Ascending aorta (tissue), 2 donors: Measurements from ENCODE around the gene HCN3. TPM values are rescaled to one million over a fixed set of nuclear protein-coding genes. Genes with fewer than 3 reads are reported as not detected.
A peak's percentile ranks its signal among the peaks of the same experiment; 100 is the strongest.

Source experiments
- DNase-seq, 2 donors: peaks; one replicate each; pipeline ENCODE4 v3.0.0-alpha.2; 2019; ENCODE audit warnings: low spot score in 2 of 2
- H3K27ac ChIP-seq, 2 donors: fragments of 200-600 bp; sonication (generic); one replicate each; pipeline ENCODE4 v1.5.1; 2016 to 2017; ENCODE audit warnings: mild to moderate bottlenecking in 1 of 2
- H3K27me3 ChIP-seq: fragments of 200-600 bp; sonication (generic); one replicate; pipeline ENCODE4 v1.5.1; 2017
- H3K36me3 ChIP-seq, 2 donors: fragments of 200-600 bp; sonication (generic); one replicate each; pipeline ENCODE4 v1.5.1; 2016
- H3K4me1 ChIP-seq, 2 donors: fragments of 200-600 bp; sonication (generic); one replicate each; pipeline ENCODE4 v1.5.1; 2016 to 2017; ENCODE audit warnings: mild to moderate bottlenecking in 1 of 2
- H3K4me3 ChIP-seq, 2 donors: fragments of 200-600 bp; sonication (generic); one replicate each; pipeline ENCODE4 v1.5.1; 2016 to 2017; ENCODE audit warnings: mild to moderate bottlenecking in 1 of 2
- H3K9me3 ChIP-seq, 2 donors: fragments of 200-600 bp; sonication (generic); one replicate each; pipeline ENCODE4 v1.5.1; 2016
- intact Hi-C: fragments of 100-400 bp; cut with DNase I; formaldehyde crosslinking; loops from one replicate; pipeline ENCODE4 v1.15.1; 2023
- total RNA-seq: library from RNA; depleted of rRNA; stranded (reverse); fragments of >200 nt; gene quantifications from one replicate; pipeline ENCODE4 v1.1.0, GENCODE V29; 2016
- TF ChIP-seq, protein P1 (sequence below), 3 experiments: fragments of 200-600 bp in 2 of 3; fragments of 450-650 bp in 1 of 3; sonication (generic) in 2 of 3; IDR thresholded peaks; one replicate each; pipeline ENCODE4 v1.5.1; 2016 to 2019; ENCODE audit warnings: antibody characterized with exemption in 3 of 3, mild to moderate bottlenecking in 1 of 3, moderate library complexity in 1 of 3

Gene HCN3
- total RNA-seq, 1 donor from 2014 or later = 2.6 TPM

- H3K36me3 ChIP-seq = peaks cover 9 to 27% of the 10 kb centered on the region in 2 donors
- TF ChIP-seq, protein P1, sequence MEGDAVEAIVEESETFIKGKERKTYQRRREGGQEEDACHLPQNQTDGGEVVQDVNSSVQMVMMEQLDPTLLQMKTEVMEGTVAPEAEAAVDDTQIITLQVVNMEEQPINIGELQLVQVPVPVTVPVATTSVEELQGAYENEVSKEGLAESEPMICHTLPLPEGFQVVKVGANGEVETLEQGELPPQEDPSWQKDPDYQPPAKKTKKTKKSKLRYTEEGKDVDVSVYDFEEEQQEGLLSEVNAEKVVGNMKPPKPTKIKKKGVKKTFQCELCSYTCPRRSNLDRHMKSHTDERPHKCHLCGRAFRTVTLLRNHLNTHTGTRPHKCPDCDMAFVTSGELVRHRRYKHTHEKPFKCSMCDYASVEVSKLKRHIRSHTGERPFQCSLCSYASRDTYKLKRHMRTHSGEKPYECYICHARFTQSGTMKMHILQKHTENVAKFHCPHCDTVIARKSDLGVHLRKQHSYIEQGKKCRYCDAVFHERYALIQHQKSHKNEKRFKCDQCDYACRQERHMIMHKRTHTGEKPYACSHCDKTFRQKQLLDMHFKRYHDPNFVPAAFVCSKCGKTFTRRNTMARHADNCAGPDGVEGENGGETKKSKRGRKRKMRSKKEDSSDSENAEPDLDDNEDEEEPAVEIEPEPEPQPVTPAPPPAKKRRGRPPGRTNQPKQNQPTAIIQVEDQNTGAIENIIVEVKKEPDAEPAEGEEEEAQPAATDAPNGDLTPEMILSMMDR (IDR thresholded peaks at IDR 0.05) = no peak
- intact Hi-C loops = no loop called here
Observed at GRCh38 chr1:155318082-155318481, 40.8 kb downstream of the HCN3 start.

DNA sequence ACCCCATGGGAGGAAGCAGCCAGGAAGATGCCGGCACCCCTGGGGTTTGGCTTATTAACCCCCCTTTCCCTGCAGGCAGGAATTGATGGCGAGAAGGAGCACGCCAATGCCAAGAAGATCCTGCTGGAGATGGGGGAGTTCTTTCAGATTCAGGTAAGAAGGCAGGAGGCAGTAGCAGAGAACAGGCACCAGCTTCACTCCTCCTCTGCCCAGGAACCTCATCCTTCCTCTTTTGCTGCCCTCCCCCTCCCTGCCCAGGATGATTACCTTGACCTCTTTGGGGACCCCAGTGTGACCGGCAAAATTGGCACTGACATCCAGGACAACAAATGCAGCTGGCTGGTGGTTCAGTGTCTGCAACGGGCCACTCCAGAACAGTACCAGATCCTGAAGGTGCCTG is 42.3 kb downstream of the HCN3 start:
- TF ChIP-seq, protein P1 (IDR thresholded peaks at IDR 0.05) = no peak
- H3K27me3 ChIP-seq = no peaks in the 10 kb centered on the region
- peaks cover 6 to 14% of the 10 kb centered on the region in 2 donors for H3K36me3 ChIP-seq
- intact Hi-C loops = no loop called here
- H3K27ac ChIP-seq = no peak overlapping the region
- no peak for DNase-seq
- peaks cover 6 to 15% of the 10 kb centered on the region in 2 donors for H3K4me1 ChIP-seq
- H3K9me3 ChIP-seq = no peaks in the 10 kb centered on the region
- H3K4me3 ChIP-seq = no peak overlapping the region

More at GRCh38 chr1:155318082-155318481, 40.8 kb downstream of the HCN3 start:
- no peak for DNase-seq
- no peak overlapping the region for H3K27ac ChIP-seq
- no peak overlapping the region for H3K4me3 ChIP-seq
- peaks cover 6 to 15% of the 10 kb centered on the region in 2 donors for H3K4me1 ChIP-seq
- H3K27me3 ChIP-seq = no peaks in the 10 kb centered on the region
- H3K9me3 ChIP-seq = no peaks in the 10 kb centered on the region

DNA sequence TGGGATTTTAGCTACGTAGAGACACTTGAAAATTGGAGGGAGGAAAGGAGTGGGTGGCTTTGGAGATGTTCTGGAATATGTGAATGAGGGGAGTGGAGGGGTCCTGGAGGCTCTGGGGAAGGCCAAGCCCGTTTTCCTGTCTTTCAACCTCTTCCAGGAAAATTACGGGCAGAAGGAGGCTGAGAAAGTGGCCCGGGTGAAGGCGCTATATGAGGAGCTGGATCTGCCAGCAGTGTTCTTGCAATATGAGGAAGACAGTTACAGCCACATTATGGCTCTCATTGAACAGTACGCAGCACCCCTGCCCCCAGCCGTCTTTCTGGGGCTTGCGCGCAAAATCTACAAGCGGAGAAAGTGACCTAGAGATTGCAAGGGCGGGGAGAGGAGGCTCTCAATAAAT is 43.0 kb downstream of the HCN3 start:
- intact Hi-C loops = loop anchor here (5.0 kb wide), 1 partner anchor 128 kb away; no protein-coding TSS in a partner anchor
- H3K4me3 ChIP-seq = peak overlapping the region; percentile 74 to 89

GRCh38 chr1:155320661-155321617 is 43.7 kb downstream of the HCN3 start, which contains the start of gene RUSC1:
Gene RUSC1 (plus strand): TSS chr1:155320894. CDS start chr1:155321774, 880 bp downstream.
- intact Hi-C loops = loop anchor here (5.0 kb wide), 1 partner anchor 129 kb away; no protein-coding TSS in a partner anchor
- peak; percentile 48 to 92 for DNase-seq
- TF ChIP-seq, protein P1 (IDR thresholded peaks at IDR 0.05) = no peak

More for the DNA sequence above, 43.0 kb downstream of the HCN3 start:
- DNase-seq = no peak
- TF ChIP-seq, protein P1 (IDR thresholded peaks at IDR 0.05) = no peak
- H3K4me1 ChIP-seq = peaks cover 7 to 17% of the 10 kb centered on the region in 2 donors
- H3K27ac ChIP-seq = peak overlapping the region; percentile 96 to 97
- H3K9me3 ChIP-seq = no peaks in the 10 kb centered on the region
- peaks cover under 1 to 9% of the 10 kb centered on the region in 2 donors for H3K36me3 ChIP-seq
- no peaks in the 10 kb centered on the region for H3K27me3 ChIP-seq

DNA sequence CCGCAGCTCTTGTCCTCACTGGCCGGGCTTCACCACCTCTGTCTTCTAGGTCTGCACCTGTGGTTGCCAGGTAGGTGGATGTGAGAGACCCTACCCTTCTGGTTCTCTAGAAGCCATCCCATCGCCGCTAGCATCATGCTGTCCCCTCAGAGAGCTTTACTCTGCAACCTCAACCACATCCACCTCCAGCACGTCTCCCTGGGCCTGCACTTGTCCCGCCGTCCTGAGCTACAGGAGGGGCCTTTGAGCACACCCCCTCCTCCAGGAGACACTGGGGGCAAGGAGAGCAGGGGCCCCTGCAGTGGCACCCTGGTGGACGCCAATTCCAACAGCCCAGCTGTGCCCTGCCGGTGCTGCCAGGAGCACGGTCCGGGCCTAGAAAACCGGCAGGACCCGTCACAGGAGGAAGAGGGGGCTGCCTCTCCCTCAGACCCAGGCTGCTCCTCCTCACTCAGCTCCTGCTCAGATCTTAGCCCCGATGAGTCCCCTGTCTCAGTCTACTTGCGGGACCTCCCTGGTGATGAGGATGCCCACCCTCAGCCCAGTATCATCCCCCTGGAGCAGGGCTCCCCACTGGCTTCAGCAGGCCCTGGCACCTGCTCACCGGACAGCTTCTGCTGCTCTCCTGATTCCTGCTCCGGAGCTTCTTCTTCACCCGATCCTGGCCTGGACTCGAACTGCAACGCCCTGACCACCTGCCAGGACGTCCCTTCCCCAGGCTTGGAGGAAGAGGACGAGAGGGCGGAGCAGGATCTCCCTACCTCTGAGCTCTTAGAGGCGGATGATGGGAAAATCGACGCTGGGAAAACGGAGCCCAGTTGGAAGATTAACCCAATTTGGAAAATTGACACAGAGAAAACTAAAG is 44.6 kb downstream of the HCN3 start:
- H3K27me3 ChIP-seq = no peaks in the 10 kb centered on the region
- no peaks in the 10 kb centered on the region for H3K9me3 ChIP-seq
- TF ChIP-seq, protein P1 (IDR thresholded peaks at IDR 0.05) = no peak
- peaks cover 6 to 17% of the 10 kb centered on the region in 2 donors for H3K36me3 ChIP-seq
- no peak for DNase-seq
- peaks cover 9 to 22% of the 10 kb centered on the region in 2 donors for H3K4me1 ChIP-seq
- peak overlapping the region; percentile 74 to 89 for H3K4me3 ChIP-seq
- intact Hi-C loops = loop anchor here (2.0 to 5.0 kb wide), 4 partner anchors 113 to 241 kb away; partner anchors contain the start of genes ASH1L, MTX1 and SLC50A1
- peak overlapping the region; percentile 96 to 97 for H3K27ac ChIP-seq

More at GRCh38 chr1:155320661-155321617, 43.7 kb downstream of the HCN3 start, which contains the start of gene RUSC1:
- peaks cover 9 to 22% of the 10 kb centered on the region in 2 donors for H3K4me1 ChIP-seq
- H3K4me3 ChIP-seq = peak within 1 kb of the TSS; percentile 74 to 89
- H3K36me3 ChIP-seq = peaks cover 0 to 9% of the 10 kb centered on the region in 2 donors
- H3K27ac ChIP-seq = peak within 1 kb of the TSS; percentile 96 to 97
- H3K9me3 ChIP-seq = no peaks in the 10 kb centered on the region
- no peaks in the 10 kb centered on the region for H3K27me3 ChIP-seq
